Measurements from ENCODE around the gene IZUMO3.
A peak's percentile ranks its signal among the peaks of the same experiment; 100 is the strongest.
"Not testable (repeated sequence)": the region's sequence is repeated elsewhere in the genome, so short reads cannot be mapped to it uniquely, and the experiment has no call there.

IZUMO3 gene

DNA sequence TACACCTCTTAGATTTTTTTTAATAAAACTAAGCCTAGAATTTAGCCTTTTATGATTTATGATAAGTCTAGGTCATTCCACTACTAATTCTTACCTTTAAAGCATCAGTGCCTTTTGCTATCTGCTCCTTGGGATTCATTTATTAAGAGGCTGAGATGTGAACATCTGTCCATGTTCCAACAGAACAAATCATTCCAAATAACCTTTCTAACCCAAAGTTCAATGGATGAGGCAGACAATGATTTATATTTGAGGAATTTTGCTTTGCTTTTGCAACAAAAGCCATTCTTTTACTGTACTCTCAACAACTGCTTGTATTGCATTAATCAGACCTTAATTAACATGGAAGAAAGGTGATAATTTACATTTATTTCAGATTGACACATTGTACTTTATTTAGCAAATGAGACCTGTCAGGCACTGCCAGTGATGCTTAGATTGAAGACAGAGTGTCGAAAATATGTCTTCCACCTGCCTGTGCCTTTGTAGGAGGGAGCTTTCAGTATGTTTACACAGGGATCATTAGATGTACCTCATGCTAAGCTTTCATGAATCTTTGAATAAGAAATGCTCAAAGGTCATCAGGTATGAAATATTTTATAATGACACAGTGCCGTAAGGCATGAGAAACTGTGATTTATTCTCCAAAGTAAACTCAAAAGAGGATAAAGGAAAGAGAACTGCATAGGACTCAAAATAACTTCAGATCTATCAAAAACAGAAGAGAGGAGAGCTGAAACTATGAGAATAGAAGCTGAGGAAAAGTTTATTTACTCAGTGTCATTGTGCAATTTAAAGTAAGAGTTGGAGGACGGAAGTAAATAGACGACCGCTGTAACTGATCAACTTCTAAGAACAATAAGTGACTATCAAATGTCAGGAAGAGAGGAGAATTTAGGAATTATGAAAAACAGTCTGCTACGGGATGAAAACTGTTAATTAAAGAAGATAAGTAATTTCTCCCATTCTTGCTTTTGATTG is 36.7 kb upstream of the IZUMO3 start:
- Histone ChIP-seq H3K27ac (ENCODE audit: poor library complexity, severe bottlenecking) (peak overlapping the region; percentile 65), H3K9me3 (ENCODE audit: severe bottlenecking) (peaks cover 2% of the 10 kb centered on the region), H3K36me3 (ENCODE audit: low read depth) (no peaks in the 10 kb centered on the region), H3K27me3 (ENCODE audit: insufficient read depth, poor library complexity, severe bottlenecking) (no peaks in the 10 kb centered on the region), H3K4me1 (ENCODE audit: insufficient read depth, poor library complexity, severe bottlenecking) (peaks cover 18% of the 10 kb centered on the region), H3K4me3 (ENCODE audit: severe bottlenecking) (no peak overlapping the region)
- DNase-seq (ENCODE audit: low spot score) (no peak), ATAC-seq (ENCODE audit: low read depth) (peak; percentile 89)
- TF ChIP-seq, protein P1, sequence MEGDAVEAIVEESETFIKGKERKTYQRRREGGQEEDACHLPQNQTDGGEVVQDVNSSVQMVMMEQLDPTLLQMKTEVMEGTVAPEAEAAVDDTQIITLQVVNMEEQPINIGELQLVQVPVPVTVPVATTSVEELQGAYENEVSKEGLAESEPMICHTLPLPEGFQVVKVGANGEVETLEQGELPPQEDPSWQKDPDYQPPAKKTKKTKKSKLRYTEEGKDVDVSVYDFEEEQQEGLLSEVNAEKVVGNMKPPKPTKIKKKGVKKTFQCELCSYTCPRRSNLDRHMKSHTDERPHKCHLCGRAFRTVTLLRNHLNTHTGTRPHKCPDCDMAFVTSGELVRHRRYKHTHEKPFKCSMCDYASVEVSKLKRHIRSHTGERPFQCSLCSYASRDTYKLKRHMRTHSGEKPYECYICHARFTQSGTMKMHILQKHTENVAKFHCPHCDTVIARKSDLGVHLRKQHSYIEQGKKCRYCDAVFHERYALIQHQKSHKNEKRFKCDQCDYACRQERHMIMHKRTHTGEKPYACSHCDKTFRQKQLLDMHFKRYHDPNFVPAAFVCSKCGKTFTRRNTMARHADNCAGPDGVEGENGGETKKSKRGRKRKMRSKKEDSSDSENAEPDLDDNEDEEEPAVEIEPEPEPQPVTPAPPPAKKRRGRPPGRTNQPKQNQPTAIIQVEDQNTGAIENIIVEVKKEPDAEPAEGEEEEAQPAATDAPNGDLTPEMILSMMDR (IDR thresholded peaks at IDR 0.05; ENCODE audit: poor library complexity, severe bottlenecking) = no peak

DNA sequence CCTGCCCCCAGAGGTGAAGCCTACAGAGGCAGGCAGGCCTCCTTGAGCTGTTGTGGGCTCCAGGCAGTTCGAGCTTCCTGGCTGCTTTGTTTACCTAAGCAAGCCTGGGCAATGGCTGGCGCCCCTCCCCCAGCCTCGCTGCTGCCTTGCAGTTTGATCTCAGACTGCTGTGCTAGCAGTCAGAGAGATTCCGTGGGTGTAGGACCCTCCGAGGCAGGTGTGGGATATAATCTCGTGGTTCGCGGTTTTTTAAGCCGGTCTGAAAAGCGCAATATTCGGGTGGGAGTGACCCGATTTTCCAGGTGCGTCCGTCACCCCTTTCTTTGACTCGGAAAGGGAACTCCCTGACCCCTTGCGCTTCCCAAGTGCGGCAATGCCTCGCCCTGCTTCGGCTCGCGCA is 34.3 kb upstream of the IZUMO3 start:
- H3K9me3 ChIP-seq (ENCODE audit: severe bottlenecking); H3K4me3 ChIP-seq (ENCODE audit: severe bottlenecking); H3K36me3 ChIP-seq (ENCODE audit: low read depth); H3K27ac ChIP-seq (ENCODE audit: poor library complexity, severe bottlenecking); ATAC-seq (ENCODE audit: low read depth); H3K27me3 ChIP-seq (ENCODE audit: insufficient read depth, poor library complexity, severe bottlenecking); DNase-seq (ENCODE audit: low spot score): not testable (repeated sequence)
- peaks cover 18% of the 10 kb centered on the region for H3K4me1 ChIP-seq (ENCODE audit: insufficient read depth, poor library complexity, severe bottlenecking)

GRCh38 chr9:24572406-24572805 is 26.7 kb upstream of the IZUMO3 start:
- H3K9me3 ChIP-seq (ENCODE audit: severe bottlenecking) = no peaks in the 10 kb centered on the region
- DNase-seq (ENCODE audit: low spot score) (no peak), ATAC-seq (ENCODE audit: low read depth) (no peak)
- no peaks in the 10 kb centered on the region for H3K27me3 ChIP-seq (ENCODE audit: insufficient read depth, poor library complexity, severe bottlenecking)
- H3K27ac ChIP-seq (ENCODE audit: poor library complexity, severe bottlenecking) = no peak overlapping the region
- H3K4me3 ChIP-seq (ENCODE audit: severe bottlenecking) = no peak overlapping the region
- TF ChIP-seq, protein P1 (IDR thresholded peaks at IDR 0.05; ENCODE audit: poor library complexity, severe bottlenecking) = no peak
- no peaks in the 10 kb centered on the region for H3K36me3 ChIP-seq (ENCODE audit: low read depth)
- H3K4me1 ChIP-seq (ENCODE audit: insufficient read depth, poor library complexity, severe bottlenecking) = no peaks in the 10 kb centered on the region

GRCh38 chr9:24561957-24562356 is 16.3 kb upstream of the IZUMO3 start:
- H3K27ac ChIP-seq (ENCODE audit: poor library complexity, severe bottlenecking) = no peak overlapping the region
- no peaks in the 10 kb centered on the region for H3K4me1 ChIP-seq (ENCODE audit: insufficient read depth, poor library complexity, severe bottlenecking)
- H3K27me3 ChIP-seq (ENCODE audit: insufficient read depth, poor library complexity, severe bottlenecking) = no peaks in the 10 kb centered on the region
- DNase-seq (ENCODE audit: low spot score) (no peak), ATAC-seq (ENCODE audit: low read depth) (no peak)
- H3K4me3 ChIP-seq (ENCODE audit: severe bottlenecking) = no peak overlapping the region
- no peaks in the 10 kb centered on the region for H3K9me3 ChIP-seq (ENCODE audit: severe bottlenecking)
- TF ChIP-seq, protein P1 (IDR thresholded peaks at IDR 0.05; ENCODE audit: poor library complexity, severe bottlenecking) = no peak
- no peaks in the 10 kb centered on the region for H3K36me3 ChIP-seq (ENCODE audit: low read depth)

- DNase-seq (ENCODE audit: low spot score) (no peak), ATAC-seq (ENCODE audit: low read depth) (no peak)
- H3K36me3 ChIP-seq (ENCODE audit: low read depth) = no peaks in the 10 kb centered on the region
- TF ChIP-seq, protein P1 (IDR thresholded peaks at IDR 0.05; ENCODE audit: poor library complexity, severe bottlenecking) = no peak
- no peaks in the 10 kb centered on the region for H3K9me3 ChIP-seq (ENCODE audit: severe bottlenecking)
- no peak overlapping the region for H3K4me3 ChIP-seq (ENCODE audit: severe bottlenecking)
- H3K27ac ChIP-seq (ENCODE audit: poor library complexity, severe bottlenecking) = no peak overlapping the region
- H3K4me1 ChIP-seq (ENCODE audit: insufficient read depth, poor library complexity, severe bottlenecking) = no peaks in the 10 kb centered on the region
- no peaks in the 10 kb centered on the region for H3K27me3 ChIP-seq (ENCODE audit: insufficient read depth, poor library complexity, severe bottlenecking)
Measured at GRCh38 chr9:24553183-24553552, 7.5 kb upstream of the IZUMO3 start.

Measured in RWPE2 (cell line).